Keratinocyte (primary cell): ENCODE measurements around the gene CCNI. TPM values are rescaled to one million over a fixed set of nuclear protein-coding genes. Genes with fewer than 3 reads are reported as not detected.

Experiments
- DNase-seq: peaks from one replicate; pipeline ENCODE4 v3.0.0-alpha.2; 2011; ENCODE audit warnings: low read depth, missing footprints, low spot score
- FAIRE-seq: peaks from 2 replicates; lab custom pipeline; 2011; peaks lifted over from hg19 to GRCh38; lab: Jason Lieb, UNC
- H2AFZ ChIP-seq: 2 replicates; pipeline ENCODE4 v1.6.0; 2012; ENCODE audit warnings: low read length, control low read depth, inconsistent platforms; ENCODE audit not compliant: control insufficient read depth
- H3K27ac ChIP-seq: 2 replicates; pipeline ENCODE4 v1.5.1; 2011; ENCODE audit warnings: low read length; ENCODE audit not compliant: control insufficient read depth, insufficient read depth
- H3K27me3 ChIP-seq: 3 replicates; pipeline ENCODE4 v1.6.0; 2011; ENCODE audit warnings: low read length; ENCODE audit not compliant: control insufficient read depth, insufficient read depth; ENCODE audit errors: extremely low read depth
- H3K36me3 ChIP-seq, 2 experiments: 2 replicates in 1 of 2; 3 replicates in 1 of 2; pipeline ENCODE4 v1.5.1; 2011; ENCODE audit warnings: low read length in 2 of 2, mild to moderate bottlenecking in 1 of 2; ENCODE audit not compliant: control insufficient read depth in 2 of 2, insufficient read depth in 2 of 2; ENCODE audit errors: extremely low read depth in 1 of 2
- H3K4me1 ChIP-seq: 3 replicates; pipeline ENCODE4 v1.5.1; 2011; ENCODE audit warnings: low read length; ENCODE audit not compliant: control insufficient read depth, insufficient read depth; ENCODE audit errors: extremely low read depth
- H3K4me2 ChIP-seq: 3 replicates; pipeline ENCODE4 v1.6.0; 2011; ENCODE audit warnings: low read depth, low read length; ENCODE audit not compliant: control insufficient read depth, insufficient read depth; ENCODE audit errors: extremely low read depth
- H3K4me3 ChIP-seq, 3 experiments: fragments of 200-600 bp in 1 of 3; sonication (generic) in 1 of 3; 2 replicates in 2 of 3; 3 replicates in 1 of 3; pipeline ENCODE4 v1.5.1; 2011 to 2016; ENCODE audit warnings: low read length in 3 of 3, mild to moderate bottlenecking in 3 of 3, control low read depth in 2 of 3, inconsistent platforms in 1 of 3, low read depth in 1 of 3, mixed read lengths in 1 of 3, mixed run types in 1 of 3, moderate library complexity in 1 of 3; ENCODE audit not compliant: control insufficient read depth in 2 of 3, insufficient read depth in 2 of 3; ENCODE audit errors: extremely low read depth in 1 of 3
- H3K79me2 ChIP-seq: 2 replicates; pipeline ENCODE4 v1.6.0; 2012; ENCODE audit warnings: low read length; ENCODE audit not compliant: control insufficient read depth, insufficient read depth
- H3K9ac ChIP-seq: 3 replicates; pipeline ENCODE4 v1.6.0; 2011; ENCODE audit warnings: low read length; ENCODE audit not compliant: control insufficient read depth, insufficient read depth; ENCODE audit errors: extremely low read depth
- H3K9me1 ChIP-seq: 3 replicates; pipeline ENCODE4 v1.6.0; 2011; ENCODE audit warnings: low read length; ENCODE audit not compliant: control insufficient read depth, insufficient read depth; ENCODE audit errors: extremely low read depth
- H3K9me3 ChIP-seq: 2 replicates; pipeline ENCODE4 v1.5.1; 2012; ENCODE audit warnings: low read depth, low read length; ENCODE audit not compliant: control insufficient read depth
- H4K20me1 ChIP-seq: 3 replicates; pipeline ENCODE4 v1.6.0; 2011; ENCODE audit warnings: low read length; ENCODE audit not compliant: control insufficient read depth, insufficient read depth; ENCODE audit errors: extremely low read depth
- EZH2 ChIP-seq: IDR thresholded peaks from one replicate; pipeline ENCODE4 v1.6.1; 2012; ENCODE audit warnings: inconsistent platforms, mild to moderate bottlenecking, low read length, moderate library complexity
- dilution Hi-C: fragments of 300-500 bp; cut with MboI; formaldehyde crosslinking; loops from one replicate; pipeline ENCODE4 v1.7.0; 2020; ENCODE audit warnings: low sequenced_read_pairs; ENCODE audit not compliant: extremely low pct_ligation_motif_present
- polyA plus RNA-seq, 5 experiments: library from polyadenylated mRNA; depleted of rRNA in 3 of 5; stranded (reverse) in 3 of 5; stranded (forward) in 1 of 5; unstranded in 1 of 5; fragments of >200 nt; gene quantifications; 1 replicate in 1 of 5; 2 replicates in 3 of 5; 3 replicates in 1 of 5; pipeline versions ENCODE4 v1.2.1 to v1.2.3, GENCODE V29; 2011 to 2012; ENCODE audit warnings: missing spikeins in 2 of 5, low read depth in 1 of 5, low replicate concordance in 1 of 5
- TF ChIP-seq, protein P1 (sequence below), 3 experiments: IDR thresholded peaks in 1 of 3; conservative IDR thresholded peaks in 1 of 3; optimal IDR thresholded peaks in 1 of 3; 2 replicates in 2 of 3; 3 replicates in 1 of 3; pipeline versions ENCODE3 to v1.5.1; 2011; ENCODE audit warnings: low read length in 3 of 3, mild to moderate bottlenecking in 3 of 3, moderate library complexity in 2 of 3, control low read depth in 1 of 3, inconsistent platforms in 1 of 3; ENCODE audit not compliant: insufficient read depth in 2 of 3; ENCODE audit errors: extremely low read depth in 1 of 3

Gene CCNI
- polyA plus RNA-seq, 1 donor (not counting 4 experiments of a cell fraction or from before 2014, with no cell fraction given): 150 TPM

- dilution Hi-C loops: no loop called here
- Histone ChIP-seq H3K4me3 (no peak overlapping the region), H4K20me1 (no peaks in the 10 kb centered on the region), H3K27me3 (no peaks in the 10 kb centered on the region), H3K36me3 (peaks cover 24 to 30% of the 10 kb centered on the region in 2 experiments), H3K4me2 (no peak overlapping the region), H3K27ac (no peak overlapping the region), H3K79me2 (no peaks in the 10 kb centered on the region), H3K9ac (no peak overlapping the region), H3K9me1 (no peaks in the 10 kb centered on the region), H3K4me1 (no peaks in the 10 kb centered on the region), H3K9me3 (no peaks in the 10 kb centered on the region), H2AFZ (no peak overlapping the region)
- TF ChIP-seq EZH2: no peak
- TF ChIP-seq, protein P1, sequence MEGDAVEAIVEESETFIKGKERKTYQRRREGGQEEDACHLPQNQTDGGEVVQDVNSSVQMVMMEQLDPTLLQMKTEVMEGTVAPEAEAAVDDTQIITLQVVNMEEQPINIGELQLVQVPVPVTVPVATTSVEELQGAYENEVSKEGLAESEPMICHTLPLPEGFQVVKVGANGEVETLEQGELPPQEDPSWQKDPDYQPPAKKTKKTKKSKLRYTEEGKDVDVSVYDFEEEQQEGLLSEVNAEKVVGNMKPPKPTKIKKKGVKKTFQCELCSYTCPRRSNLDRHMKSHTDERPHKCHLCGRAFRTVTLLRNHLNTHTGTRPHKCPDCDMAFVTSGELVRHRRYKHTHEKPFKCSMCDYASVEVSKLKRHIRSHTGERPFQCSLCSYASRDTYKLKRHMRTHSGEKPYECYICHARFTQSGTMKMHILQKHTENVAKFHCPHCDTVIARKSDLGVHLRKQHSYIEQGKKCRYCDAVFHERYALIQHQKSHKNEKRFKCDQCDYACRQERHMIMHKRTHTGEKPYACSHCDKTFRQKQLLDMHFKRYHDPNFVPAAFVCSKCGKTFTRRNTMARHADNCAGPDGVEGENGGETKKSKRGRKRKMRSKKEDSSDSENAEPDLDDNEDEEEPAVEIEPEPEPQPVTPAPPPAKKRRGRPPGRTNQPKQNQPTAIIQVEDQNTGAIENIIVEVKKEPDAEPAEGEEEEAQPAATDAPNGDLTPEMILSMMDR (optimal IDR thresholded peaks at IDR 0.05 in 1 of 3, IDR thresholded peaks at IDR 0.05 in 1 of 3, conservative IDR thresholded peaks at IDR 0.05 in 1 of 3; ENCODE audit: extremely low read depth in 1 of 3, insufficient read depth in 2 of 3, low read length in 3 of 3): no peak
- FAIRE-seq (no peak), DNase-seq (no peak)
Measured at GRCh38 chr4:77022560-77023179, 53.1 kb downstream of the CCNI start.

GRCh38 chr4:77021614-77022089 is 54.1 kb downstream of the CCNI start:
- dilution Hi-C loops: no loop called here
- no peaks in the 10 kb centered on the region for H3K9me3 ChIP-seq
- H3K9me1 ChIP-seq: no peaks in the 10 kb centered on the region
- H3K79me2 ChIP-seq: no peaks in the 10 kb centered on the region
- H3K4me3 ChIP-seq: no peak overlapping the region
- H2AFZ ChIP-seq: no peak overlapping the region
- H3K27ac ChIP-seq: no peak overlapping the region
- H3K4me2 ChIP-seq: no peak overlapping the region
- no peak overlapping the region for H3K9ac ChIP-seq
- no peak for FAIRE-seq
- no peaks in the 10 kb centered on the region for H4K20me1 ChIP-seq
- DNase-seq: no peak
- no peaks in the 10 kb centered on the region for H3K27me3 ChIP-seq
- H3K4me1 ChIP-seq: no peaks in the 10 kb centered on the region
- H3K36me3 ChIP-seq: peaks cover 22 to 30% of the 10 kb centered on the region in 2 experiments
- no peak for TF ChIP-seq EZH2
- TF ChIP-seq, protein P1 (optimal IDR thresholded peaks at IDR 0.05 in 1 of 3, IDR thresholded peaks at IDR 0.05 in 1 of 3, conservative IDR thresholded peaks at IDR 0.05 in 1 of 3; ENCODE audit: extremely low read depth in 1 of 3, insufficient read depth in 2 of 3, low read length in 3 of 3): no peak
